Endothelial cell of umbilical vein (primary cell): ENCODE measurements around the gene TMEM154. TPM values are rescaled to one million over a fixed set of nuclear protein-coding genes. Genes with fewer than 3 reads are reported as not detected.

Experiments used
- BruUV-seq: library from RNA; stranded (reverse); fragments of 400-500 nt; replicated peaks from 2 replicates; lab custom pipeline; 2021; lab: Mats Ljungman, UMichigan
- CTCF ChIA-PET: fragments of 300-600, 350-600 bp; sonication (Branson Sonifier 250); formaldehyde crosslinking; loops from one replicate; lab custom pipeline; 2021; ENCODE audit warnings: antibody characterized with exemption, inconsistent platforms; lab: Charles Lee
- POLR2A ChIA-PET: fragments of 300-600, 350-600 bp; sonication (Branson Sonifier 250); formaldehyde crosslinking; loops from one replicate; lab custom pipeline; 2021; ENCODE audit warnings: antibody characterized with exemption, inconsistent platforms; lab: Charles Lee
- DNase-seq: peaks from one replicate; pipeline ENCODE4 v3.0.0-alpha.2; 2011; ENCODE audit warnings: low read depth, low spot score
- FAIRE-seq: peaks from 2 replicates; lab custom pipeline; 2011; peaks lifted over from hg19 to GRCh38; lab: Jason Lieb, UNC
- H2AFZ ChIP-seq: 2 replicates; pipeline ENCODE4 v1.6.0; 2012; ENCODE audit warnings: low read depth, low read length, control low read depth, inconsistent platforms
- H3K27ac ChIP-seq: 2 replicates; pipeline ENCODE4 v1.5.1; 2011; ENCODE audit warnings: low read depth, mild to moderate bottlenecking, control low read depth, low read length, moderate library complexity; ENCODE audit not compliant: insufficient read depth
- H3K27me3 ChIP-seq, 2 experiments: 2 replicates each; pipeline versions ENCODE4 v1.6.0 to v1.6.1; 2011; ENCODE audit warnings: low read length in 2 of 2, mixed read lengths in 1 of 2; ENCODE audit not compliant: control insufficient read depth in 2 of 2, insufficient read depth in 2 of 2
- H3K36me3 ChIP-seq, 2 experiments: 2 replicates in 1 of 2; 3 replicates in 1 of 2; pipeline ENCODE4 v1.5.1; 2011; ENCODE audit warnings: low read length in 2 of 2, mild to moderate bottlenecking in 1 of 2, moderate library complexity in 1 of 2; ENCODE audit not compliant: control insufficient read depth in 2 of 2, insufficient read depth in 2 of 2; ENCODE audit errors: extremely low read depth in 1 of 2
- H3K4me1 ChIP-seq: 3 replicates; pipeline ENCODE4 v1.5.1; 2011; ENCODE audit warnings: mild to moderate bottlenecking, low read length; ENCODE audit not compliant: control insufficient read depth, insufficient read depth; ENCODE audit errors: extremely low read depth
- H3K4me2 ChIP-seq: 2 replicates; pipeline ENCODE4 v1.6.1; 2011; ENCODE audit warnings: low read length, control low read depth, mixed read lengths; ENCODE audit not compliant: insufficient read depth
- H3K4me3 ChIP-seq, 3 experiments: fragments of 200-600 bp in 1 of 3; sonication (generic), shearing (Covaris generic) in 1 of 3; replicated peaks in 1 of 3; 2 replicates each; pipeline ENCODE4 v1.5.1; 2011 to 2016; ENCODE audit warnings: control low read depth in 3 of 3, low read length in 3 of 3, mild to moderate bottlenecking in 2 of 3, inconsistent platforms in 1 of 3, low read depth in 1 of 3, moderate library complexity in 1 of 3; ENCODE audit not compliant: insufficient read depth in 1 of 3
- H3K79me2 ChIP-seq: 2 replicates; pipeline ENCODE4 v1.6.0; 2012; ENCODE audit warnings: low read length, inconsistent platforms; ENCODE audit not compliant: control insufficient read depth, insufficient read depth
- H3K9ac ChIP-seq: replicated peaks from 2 replicates; pipeline ENCODE3; 2011; ENCODE audit warnings: low read length, control low read depth; ENCODE audit not compliant: insufficient read depth; ENCODE audit errors: extremely low read depth
- H3K9me1 ChIP-seq: replicated peaks from 3 replicates; pipeline ENCODE4 v1.6.0; 2011; ENCODE audit warnings: mild to moderate bottlenecking, low read length; ENCODE audit not compliant: control insufficient read depth, insufficient read depth; ENCODE audit errors: extremely low read depth
- H3K9me3 ChIP-seq: replicated peaks from 2 replicates; pipeline ENCODE4 v1.5.1; 2012; ENCODE audit warnings: low read length, inconsistent platforms; ENCODE audit not compliant: control insufficient read depth, insufficient read depth
- H4K20me1 ChIP-seq: replicated peaks from 2 replicates; pipeline ENCODE3; 2011; ENCODE audit warnings: mild to moderate bottlenecking, low read length; ENCODE audit not compliant: control insufficient read depth, insufficient read depth; ENCODE audit errors: extremely low read depth
- EZH2 ChIP-seq: IDR thresholded peaks from 2 replicates; pipeline ENCODE4 v1.6.1; 2012; ENCODE audit warnings: borderline replicate concordance, low read depth, mild to moderate bottlenecking, moderate library complexity, low read length, inconsistent platforms; ENCODE audit not compliant: severe bottlenecking
- FOS ChIP-seq: IDR thresholded peaks from 2 replicates; pipeline ENCODE4 v1.6.1; 2011; ENCODE audit warnings: mild to moderate bottlenecking, low read length, moderate library complexity, borderline replicate concordance; ENCODE audit not compliant: insufficient read depth
- GATA2 ChIP-seq: IDR thresholded peaks from 2 replicates; pipeline ENCODE4 v1.7.0; 2011; ENCODE audit warnings: low read depth, mild to moderate bottlenecking, moderate library complexity, mixed read lengths, low read length; ENCODE audit not compliant: insufficient read length, insufficient read depth
- POLR2A ChIP-seq: IDR thresholded peaks from 2 replicates; pipeline ENCODE4 v1.6.1; 2012; ENCODE audit warnings: low read depth, mild to moderate bottlenecking, control low read depth, low read length
- POLR2AphosphoS5 ChIP-seq: IDR thresholded peaks from 2 replicates; pipeline ENCODE4 v1.6.1; 2012; ENCODE audit warnings: low read depth, mild to moderate bottlenecking, control low read depth, low read length, moderate library complexity; ENCODE audit not compliant: insufficient read depth
- dilution Hi-C: fragments of 300-500 bp; cut with MboI; formaldehyde crosslinking; loops from one replicate; pipeline ENCODE4 v1.15.0; 2019; ENCODE audit warnings: low sequenced_read_pairs; ENCODE audit not compliant: extremely low pct_ligation_motif_present
- intact Hi-C: fragments of 100-400 bp; cut with micrococcal nuclease; formaldehyde crosslinking; loops from one replicate; pipeline ENCODE4 v1.10.0; 2022
- polyA plus RNA-seq, 4 experiments: library from polyadenylated mRNA; depleted of rRNA in 3 of 4; stranded (reverse) in 3 of 4; unstranded in 1 of 4; fragments of >200 nt; gene quantifications; 2 replicates each; pipeline versions ENCODE4 v1.2.1 to v1.2.3, GENCODE V29; 2011 to 2012; ENCODE audit warnings: missing spikeins in 1 of 4
- total RNA-seq: library from RNA; stranded (reverse); gene quantifications from 2 replicates; pipeline ENCODE4 v1.2.3, GENCODE V29; 2021
- TF ChIP-seq, protein P1 (sequence below), 2 donors: IDR thresholded peaks; 1 replicate in 1 of 2; 2 replicates in 1 of 2; pipeline ENCODE4 v1.5.1; 2011; ENCODE audit warnings: low read length in 2 of 2, mild to moderate bottlenecking in 2 of 2, moderate library complexity in 2 of 2, control low read depth in 1 of 2, inconsistent platforms in 1 of 2, low read depth in 1 of 2; ENCODE audit not compliant: insufficient read depth in 1 of 2; ENCODE audit errors: extremely low read depth in 1 of 2
- TF ChIP-seq, protein P2 (sequence below): IDR thresholded peaks from 2 replicates; pipeline ENCODE4 v1.6.1; 2011; ENCODE audit not compliant: insufficient read depth, insufficient read length

The TMEM154 gene
- total and polyA plus RNA-seq, 2 donors (not counting 3 experiments of a cell fraction or from before 2014, with no cell fraction given), result 5.4 to 50.0 TPM

DNA sequence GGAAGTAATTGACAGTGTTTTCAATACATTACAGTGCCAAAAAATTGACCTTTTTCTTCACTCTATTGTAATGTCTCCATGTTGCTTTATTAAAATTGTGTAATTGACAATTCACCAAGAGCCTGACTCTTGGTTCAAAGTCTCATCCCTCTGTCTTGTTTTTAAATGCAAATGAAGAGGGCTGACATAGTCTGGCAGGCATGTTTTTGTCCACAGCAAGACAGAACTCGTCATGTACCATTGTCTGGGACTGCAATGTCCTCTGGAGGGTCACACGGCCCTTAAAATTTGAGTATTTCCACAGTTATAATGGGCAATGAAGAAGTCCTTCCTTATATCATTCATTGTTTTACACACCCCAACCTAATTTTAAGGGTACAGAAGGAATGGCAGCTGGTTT, 105.9 kb downstream of the TMEM154 start:
- Histone ChIP-seq H3K36me3 (no peaks in the 10 kb centered on the region), H3K79me2 (no peaks in the 10 kb centered on the region), H3K9me3 (no peaks in the 10 kb centered on the region), H3K27me3 (no peaks in the 10 kb centered on the region), H4K20me1 (no peaks in the 10 kb centered on the region), H3K4me1 (peaks cover 7% of the 10 kb centered on the region), H2AFZ (no peak overlapping the region), H3K27ac (no peak overlapping the region), H3K4me2 (no peak overlapping the region), H3K9me1 (no peaks in the 10 kb centered on the region), H3K4me3 (no peak overlapping the region), H3K9ac (no peak overlapping the region)
- no peak for DNase-seq
- TF ChIP-seq GATA2, result no peak
- no peak for TF ChIP-seq POLR2AphosphoS5
- no peak for TF ChIP-seq POLR2A
- TF ChIP-seq, protein P1, sequence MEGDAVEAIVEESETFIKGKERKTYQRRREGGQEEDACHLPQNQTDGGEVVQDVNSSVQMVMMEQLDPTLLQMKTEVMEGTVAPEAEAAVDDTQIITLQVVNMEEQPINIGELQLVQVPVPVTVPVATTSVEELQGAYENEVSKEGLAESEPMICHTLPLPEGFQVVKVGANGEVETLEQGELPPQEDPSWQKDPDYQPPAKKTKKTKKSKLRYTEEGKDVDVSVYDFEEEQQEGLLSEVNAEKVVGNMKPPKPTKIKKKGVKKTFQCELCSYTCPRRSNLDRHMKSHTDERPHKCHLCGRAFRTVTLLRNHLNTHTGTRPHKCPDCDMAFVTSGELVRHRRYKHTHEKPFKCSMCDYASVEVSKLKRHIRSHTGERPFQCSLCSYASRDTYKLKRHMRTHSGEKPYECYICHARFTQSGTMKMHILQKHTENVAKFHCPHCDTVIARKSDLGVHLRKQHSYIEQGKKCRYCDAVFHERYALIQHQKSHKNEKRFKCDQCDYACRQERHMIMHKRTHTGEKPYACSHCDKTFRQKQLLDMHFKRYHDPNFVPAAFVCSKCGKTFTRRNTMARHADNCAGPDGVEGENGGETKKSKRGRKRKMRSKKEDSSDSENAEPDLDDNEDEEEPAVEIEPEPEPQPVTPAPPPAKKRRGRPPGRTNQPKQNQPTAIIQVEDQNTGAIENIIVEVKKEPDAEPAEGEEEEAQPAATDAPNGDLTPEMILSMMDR (IDR thresholded peaks at IDR 0.05; ENCODE audit: extremely low read depth in 1 of 2, insufficient read depth in 1 of 2, low read depth in 1 of 2, low read length in 2 of 2), result no peak
- TF ChIP-seq, protein P2, sequence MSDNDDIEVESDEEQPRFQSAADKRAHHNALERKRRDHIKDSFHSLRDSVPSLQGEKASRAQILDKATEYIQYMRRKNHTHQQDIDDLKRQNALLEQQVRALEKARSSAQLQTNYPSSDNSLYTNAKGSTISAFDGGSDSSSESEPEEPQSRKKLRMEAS, result no peak
- no peak for TF ChIP-seq FOS
- no peak for TF ChIP-seq EZH2
- CTCF ChIA-PET, result no interaction called here
- intact Hi-C loops, result no loop called here
- no peak for FAIRE-seq
- dilution Hi-C loops, result no loop called here
- POLR2A ChIA-PET, result no interaction called here
- BruUV-seq, result no TSS peak
